D721Med (cell line): ENCODE data around the gene CYP26B1.

Source experiments
- DNase-seq: peaks from one replicate; pipeline ENCODE4 v3.0.0; 2011; ENCODE audit warnings: low spot score; ENCODE audit not compliant: insufficient read length
- FAIRE-seq: peaks from 2 replicates; lab custom pipeline; 2011; peaks lifted over from hg19 to GRCh38; lab: Jason Lieb, UNC
- CTCF ChIP-seq: IDR thresholded peaks from 2 replicates; pipeline ENCODE4 v1.5.1; 2012; ENCODE audit warnings: mild to moderate bottlenecking, control low read depth; ENCODE audit not compliant: insufficient read depth; ENCODE audit errors: missing control alignments

The CYP26B1 gene

DNA sequence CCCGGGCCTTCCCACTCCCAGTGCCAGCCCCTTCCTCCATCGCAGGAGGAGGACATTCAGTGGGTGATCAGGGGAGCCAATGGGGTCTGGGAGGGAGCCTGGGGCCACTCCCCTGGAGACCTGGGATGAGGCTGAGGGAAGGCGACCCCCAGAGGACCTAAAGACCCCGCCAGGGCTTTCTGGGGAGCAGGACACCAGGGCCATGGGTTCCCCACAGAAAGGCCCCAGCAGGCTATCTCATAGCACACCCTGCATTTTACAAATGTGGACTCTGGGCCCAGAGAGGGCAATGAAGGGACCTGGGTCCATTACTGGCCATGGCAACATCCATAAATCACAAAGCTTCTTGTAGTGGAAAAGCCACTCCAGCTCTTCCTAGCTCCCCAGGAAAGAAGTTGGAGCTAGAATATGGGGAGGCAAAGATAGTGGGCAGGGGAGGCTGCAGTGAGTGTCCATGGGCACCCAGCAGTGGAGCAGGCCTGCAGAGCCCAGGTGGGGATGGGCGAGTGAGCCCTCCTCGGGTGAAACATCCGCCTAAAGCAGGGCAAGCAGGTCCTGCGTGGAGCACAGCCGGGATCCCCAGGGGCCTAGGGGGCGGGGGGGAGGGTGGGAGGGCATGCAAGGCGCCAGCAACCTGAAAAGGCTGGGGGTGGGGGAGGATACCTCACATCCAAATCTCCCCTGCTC lies 13.8 kb downstream of the CYP26B1 start:
- TF ChIP-seq CTCF, result no peak
- DNase-seq, result no peak
- no peak for FAIRE-seq

- FAIRE-seq, result no peak
- no peak for TF ChIP-seq CTCF
- no peak for DNase-seq
Measured at GRCh38 chr2:72132981-72133720, 14.5 kb downstream of the CYP26B1 start.

GRCh38 chr2:72131916-72132841 lies 15.5 kb downstream of the CYP26B1 start:
- FAIRE-seq (no peak), DNase-seq (no peak)
- TF ChIP-seq CTCF, result no peak

GRCh38 chr2:72131371-72131891 lies 16.2 kb downstream of the CYP26B1 start:
- FAIRE-seq (no peak), DNase-seq (no peak)
- TF ChIP-seq CTCF, result no peak

DNA sequence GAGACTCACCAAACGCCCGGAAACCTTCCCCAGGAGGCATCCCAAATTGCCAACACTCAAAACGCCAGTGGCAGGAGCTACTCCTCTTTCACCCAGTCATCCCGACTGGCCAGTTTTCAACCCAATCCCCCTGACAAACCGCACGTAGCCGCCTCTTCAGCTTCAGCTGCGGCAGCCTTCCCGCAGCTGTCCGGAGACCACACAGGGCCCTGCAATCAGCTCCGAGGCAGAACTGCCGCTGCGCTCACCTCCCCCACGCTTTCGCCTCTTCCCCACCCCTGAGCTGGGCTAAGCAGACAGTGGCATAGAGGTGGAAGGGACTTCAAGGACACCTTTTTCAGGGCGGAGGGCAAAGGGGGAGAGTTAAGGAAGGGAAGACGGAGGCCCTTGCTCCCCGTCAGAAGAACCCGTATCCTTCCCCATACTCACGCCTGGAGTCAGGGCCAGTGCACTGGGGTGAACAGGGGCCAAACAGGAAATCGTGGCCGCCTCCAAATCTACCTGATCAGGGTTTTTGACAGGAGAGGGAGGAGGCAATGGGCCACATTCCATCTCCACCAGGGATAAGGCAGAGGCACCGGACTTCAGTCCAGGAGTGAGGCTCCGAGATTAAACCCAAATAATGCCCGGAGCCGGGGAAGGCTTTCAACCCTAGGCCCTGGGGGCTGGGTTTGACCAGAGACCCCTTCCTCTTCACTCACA lies 16.9 kb downstream of the CYP26B1 start:
- FAIRE-seq, result no peak
- no peak for TF ChIP-seq CTCF
- DNase-seq, result no peak

DNA sequence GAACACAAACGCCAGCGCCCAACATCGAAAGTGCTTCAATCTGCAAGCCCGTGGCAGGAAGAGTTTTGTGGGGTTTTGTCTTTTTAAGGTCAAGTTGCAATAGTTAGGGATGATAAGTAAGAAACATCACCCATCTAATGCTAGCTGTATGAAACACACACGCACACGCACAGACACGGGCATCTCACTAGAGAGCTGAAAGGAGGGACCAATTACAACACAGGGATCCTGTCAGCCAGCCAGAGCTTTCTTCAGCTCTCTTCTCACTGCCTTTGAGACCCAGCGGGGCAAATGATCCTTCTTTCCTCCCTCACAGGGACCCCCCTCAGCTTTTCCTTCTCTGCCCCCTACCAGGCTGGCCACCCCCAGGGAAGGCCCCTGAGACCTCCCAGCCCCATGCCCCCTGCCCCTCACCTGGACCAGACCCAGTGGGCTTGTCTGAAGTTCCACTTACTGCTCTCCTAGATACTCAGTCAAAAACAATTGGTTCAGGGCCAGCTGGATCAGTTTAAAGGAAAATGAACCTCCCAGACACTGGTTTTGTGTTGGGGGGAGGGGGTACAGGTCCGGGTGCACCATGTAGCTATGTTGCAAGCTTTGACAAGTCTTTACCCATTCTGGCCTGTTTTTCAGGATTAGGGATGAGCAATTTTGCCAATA lies 17.9 kb downstream of the CYP26B1 start:
- FAIRE-seq (no peak), DNase-seq (no peak)
- no peak for TF ChIP-seq CTCF
